HepG2 (cell line): ENCODE results near the gene BMF. TPM values are rescaled to one million over a fixed set of nuclear protein-coding genes. Genes with fewer than 3 reads are reported as not detected.

Source experiments
- ATAC-seq: fragments of 200-7000 bp; cut with Tn5 transposase; 3 replicates; pipeline ENCODE4 v1.9.1; 2020; ENCODE audit warnings: mild to moderate bottlenecking, moderate library complexity
- BruUV-seq: library from RNA; stranded (reverse); fragments of 400-500 nt; replicated peaks from 2 replicates; lab custom pipeline; 2021; lab: Mats Ljungman, UMichigan
- CTCF ChIA-PET: fragments of 300-600 bp; formaldehyde crosslinking; extraction: SDS; loops from one replicate; lab custom pipeline; 2021; ENCODE audit warnings: low total read pairs, inconsistent platforms, low intra/inter-chr PET ratio; lab: Yijun Ruan, JAX
- POLR2A ChIA-PET: fragments of 350-600 bp; sonication (Branson Sonifier 250); formaldehyde crosslinking; loops from one replicate; lab custom pipeline; 2020; ENCODE audit warnings: antibody characterized with exemption, inconsistent platforms; lab: Yijun Ruan, JAX
- DNase-seq: peaks from one replicate; pipeline ENCODE4 v3.0.0-alpha.2; 2015; ENCODE audit warnings: low spot score
- FAIRE-seq: peaks from 3 replicates; lab custom pipeline; 2011; peaks lifted over from hg19 to GRCh38; lab: Jason Lieb, UNC
- H2AFZ ChIP-seq: one replicate; pipeline ENCODE4 v1.6.1; 2011; ENCODE audit warnings: low read length, inconsistent platforms
- H3K27ac ChIP-seq: fragments of 300-600 bp; 3 replicates; pipeline ENCODE4 v1.8.0; 2011; ENCODE audit warnings: mixed run types, mild to moderate bottlenecking, mixed read lengths, low read length, inconsistent platforms; ENCODE audit not compliant: insufficient read depth; ENCODE audit errors: extremely low read length
- H3K27me3 ChIP-seq, 2 experiments: fragments of 200-600 bp in 1 of 2; 2 replicates in 1 of 2; 3 replicates in 1 of 2; pipeline versions ENCODE4 v1.6.0 to v1.8.0; 2011; ENCODE audit warnings: low read length in 2 of 2, mild to moderate bottlenecking in 2 of 2, moderate library complexity in 2 of 2, inconsistent platforms in 1 of 2; ENCODE audit not compliant: insufficient read depth in 2 of 2, control insufficient read depth in 1 of 2
- H3K36me3 ChIP-seq, 2 experiments: fragments of 200-600 bp in 1 of 2; replicated peaks in 1 of 2; 2 replicates in 1 of 2; 3 replicates in 1 of 2; pipeline versions ENCODE4 v1.5.1 to v1.8.0; 2011; ENCODE audit warnings: low read length in 2 of 2, inconsistent platforms in 1 of 2; ENCODE audit not compliant: insufficient read depth in 2 of 2, control insufficient read depth in 1 of 2
- H3K4me1 ChIP-seq: 2 replicates; pipeline ENCODE4 v1.5.1; 2012; ENCODE audit warnings: low read length, inconsistent platforms; ENCODE audit not compliant: insufficient read depth
- H3K4me2 ChIP-seq: 2 replicates; pipeline ENCODE4 v1.6.0; 2011; ENCODE audit warnings: low read depth, low read length, inconsistent platforms
- H3K4me3 ChIP-seq, 3 experiments: fragments of 200-600 bp in 1 of 3; sonication (generic), shearing (Covaris generic) in 1 of 3; replicated peaks in 1 of 3; 2 replicates each; pipeline ENCODE4 v1.5.1; 2011 to 2016; ENCODE audit warnings: low read length in 3 of 3, inconsistent platforms in 2 of 3, low read depth in 2 of 3, mild to moderate bottlenecking in 2 of 3, control low read depth in 1 of 3, mixed read lengths in 1 of 3; ENCODE audit not compliant: insufficient read depth in 1 of 3
- H3K79me2 ChIP-seq: one replicate; pipeline ENCODE4 v1.6.1; 2011; ENCODE audit warnings: low read length, inconsistent platforms; ENCODE audit not compliant: insufficient read depth
- H3K9ac ChIP-seq: 2 replicates; pipeline ENCODE4 v1.6.0; 2011; ENCODE audit warnings: mild to moderate bottlenecking, low read depth, low read length, inconsistent platforms; ENCODE audit not compliant: insufficient read depth
- H3K9me3 ChIP-seq: 2 replicates; pipeline ENCODE4 v1.5.1; 2012; ENCODE audit warnings: mild to moderate bottlenecking, low read length
- H4K20me1 ChIP-seq: 2 replicates; pipeline ENCODE4 v1.6.0; 2011; ENCODE audit warnings: inconsistent platforms, mild to moderate bottlenecking, low read length, moderate library complexity; ENCODE audit not compliant: insufficient read depth
- CHCHD3 ChIP-seq: sonication (generic); formaldehyde crosslinking; IDR thresholded peaks from 2 replicates; pipeline ENCODE4 v1.8.0; 2022; ENCODE audit warnings: mild to moderate bottlenecking, missing genetic modification reagents, moderate library complexity
- E2F2 ChIP-seq: sonication (generic); formaldehyde crosslinking; IDR thresholded peaks from 2 replicates; pipeline ENCODE4 v1.4.0; 2020; ENCODE audit warnings: missing genetic modification reagents, borderline replicate concordance
- FOXK2 ChIP-seq: fragments of 450-650 bp; IDR thresholded peaks from 2 replicates; pipeline ENCODE4 v1.6.1; 2016
- KLF16 ChIP-seq, 2 experiments: sonication (generic) in 1 of 2; formaldehyde crosslinking in 1 of 2; IDR thresholded peaks; 2 replicates each; pipeline versions ENCODE4 v1.6.1 to v1.8.0; 2016 to 2023; ENCODE audit warnings: missing genetic modification reagents in 2 of 2, missing compliant biosample characterization in 1 of 2
- PHF5A ChIP-seq: IDR thresholded peaks from one replicate; pipeline ENCODE4 v1.6.1; 2018; ENCODE audit warnings: low read depth, missing genetic modification reagents; ENCODE audit not compliant: unreplicated experiment
- SAP130 ChIP-seq: IDR thresholded peaks from 2 replicates; pipeline ENCODE4 v1.6.1; 2016; ENCODE audit warnings: low read depth
- ZFY ChIP-seq: sonication (generic); formaldehyde crosslinking; IDR thresholded peaks from 2 replicates; pipeline ENCODE4 v1.4.0; 2020; ENCODE audit warnings: missing genetic modification reagents
- ZNF337 ChIP-seq: sonication (generic); formaldehyde crosslinking; IDR thresholded peaks from 2 replicates; pipeline ENCODE4 v1.5.1; 2020; ENCODE audit warnings: missing genetic modification reagents, low read depth, mild to moderate bottlenecking, borderline replicate concordance
- ZNF563 ChIP-seq: sonication (generic); formaldehyde crosslinking; IDR thresholded peaks from 2 replicates; pipeline ENCODE4 v1.8.0; 2022; ENCODE audit warnings: mild to moderate bottlenecking, moderate library complexity, missing genetic modification reagents
- ZNF768 ChIP-seq: sonication (generic); formaldehyde crosslinking; IDR thresholded peaks from 2 replicates; pipeline ENCODE4 v1.4.0; 2020; ENCODE audit warnings: missing genetic modification reagents
- ZNF770 ChIP-seq: sonication (generic); formaldehyde crosslinking; IDR thresholded peaks from 2 replicates; pipeline ENCODE4 v1.5.0; 2020; ENCODE audit warnings: mild to moderate bottlenecking, missing genetic modification reagents
- WGBS: methylation state at CpG from one replicate; pipeline ENCODE4 v1.1.6; 2017; ENCODE audit warnings: low lambda C conversion rate; 5-methylcytosine and 5-hydroxymethylcytosine counted together
- in situ Hi-C: cut with HindIII; loops from 2 replicates; pipeline ENCODE4 v1.10.0; 2017; ENCODE audit warnings: low pct_unique_long_range_greater_than_20kb; ENCODE audit not compliant: extremely low pct_ligation_motif_present
- intact Hi-C: fragments of 100-400 bp; cut with micrococcal nuclease; formaldehyde crosslinking; loops from one replicate; pipeline ENCODE4 v1.10.0; 2022; ENCODE audit not compliant: unreplicated experiment
- polyA plus RNA-seq, 8 experiments: library from polyadenylated mRNA; depleted of rRNA in 3 of 8; stranded (reverse) in 7 of 8; unstranded in 1 of 8; fragments of >200 nt; fragmentation: Illumina TruSeq in 4 of 8; extraction: Trizol in 4 of 8; gene quantifications; 2 replicates each; pipeline versions ENCODE4 v1.2.1 to v1.2.3, GENCODE V29; 2011 to 2016; ENCODE audit warnings: low read depth in 4 of 8, missing spikeins in 1 of 8, mixed read lengths in 1 of 8; ENCODE audit not compliant: insufficient read depth in 1 of 8
- total RNA-seq, 5 experiments: library from RNA; depleted of rRNA; stranded (reverse); fragments of >200 nt; fragmentation: Illumina TruSeq; extraction: Trizol; gene quantifications; 2 replicates each; pipeline ENCODE4 v1.2.3, GENCODE V29; 2016; ENCODE audit warnings: low read depth in 1 of 5
- TF ChIP-seq, protein P1 (sequence below): sonication (generic); formaldehyde crosslinking; IDR thresholded peaks from 2 replicates; pipeline ENCODE4 v1.5.1; 2020; ENCODE audit warnings: mild to moderate bottlenecking, missing genetic modification reagents
- TF ChIP-seq, protein P2 (sequence below): sonication (generic); formaldehyde crosslinking; IDR thresholded peaks from 2 replicates; pipeline ENCODE4 v1.5.1; 2020; ENCODE audit warnings: missing genetic modification reagents, mild to moderate bottlenecking, borderline replicate concordance
- TF ChIP-seq, protein P3 (sequence below): sonication (generic); formaldehyde crosslinking; IDR thresholded peaks from 2 replicates; pipeline ENCODE4 v1.4.0; 2020; ENCODE audit warnings: missing genetic modification reagents

The BMF gene
- total and polyA plus RNA-seq, 2 of the 13 experiments (the other 11 are each of a cell fraction or from before 2014, with no cell fraction given) = 8.7 to 15.9 TPM

GRCh38 chr15:40048211-40048792, 60.4 kb downstream of the BMF start:
- FAIRE-seq = no peak
- H2AFZ ChIP-seq = no peak overlapping the region
- TF ChIP-seq, protein P1, sequence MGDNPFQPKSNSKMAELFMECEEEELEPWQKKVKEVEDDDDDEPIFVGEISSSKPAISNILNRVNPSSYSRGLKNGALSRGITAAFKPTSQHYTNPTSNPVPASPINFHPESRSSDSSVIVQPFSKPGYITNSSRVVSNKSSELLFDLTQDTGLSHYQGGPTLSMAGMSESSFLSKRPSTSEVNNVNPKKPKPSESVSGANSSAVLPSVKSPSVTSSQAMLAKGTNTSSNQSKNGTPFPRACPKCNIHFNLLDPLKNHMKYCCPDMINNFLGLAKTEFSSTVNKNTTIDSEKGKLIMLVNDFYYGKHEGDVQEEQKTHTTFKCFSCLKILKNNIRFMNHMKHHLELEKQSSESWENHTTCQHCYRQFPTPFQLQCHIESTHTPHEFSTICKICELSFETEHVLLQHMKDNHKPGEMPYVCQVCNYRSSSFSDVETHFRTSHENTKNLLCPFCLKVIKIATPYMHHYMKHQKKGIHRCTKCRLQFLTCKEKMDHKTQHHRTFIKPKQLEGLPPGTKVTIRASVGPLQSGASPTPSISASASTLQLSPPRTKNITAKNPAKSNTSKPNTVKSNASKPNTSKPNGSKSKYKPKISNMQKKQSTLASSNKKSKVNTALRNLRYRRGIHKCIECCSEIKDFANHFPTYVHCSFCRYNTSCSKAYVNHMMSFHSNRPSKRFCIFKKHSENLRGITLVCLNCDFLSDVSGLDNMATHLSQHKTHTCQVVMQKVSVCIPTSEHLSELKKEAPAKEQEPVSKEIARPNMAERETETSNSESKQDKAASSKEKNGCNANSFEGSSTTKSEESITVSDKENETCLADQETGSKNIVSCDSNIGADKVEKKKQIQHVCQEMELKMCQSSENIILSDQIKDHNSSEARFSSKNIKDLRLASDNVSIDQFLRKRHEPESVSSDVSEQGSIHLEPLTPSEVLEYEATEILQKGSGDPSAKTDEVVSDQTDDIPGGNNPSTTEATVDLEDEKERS (CRISPR knock-in tag) = no peak
- no peak for TF ChIP-seq ZNF768
- TF ChIP-seq FOXK2 = no peak
- TF ChIP-seq, protein P2, sequence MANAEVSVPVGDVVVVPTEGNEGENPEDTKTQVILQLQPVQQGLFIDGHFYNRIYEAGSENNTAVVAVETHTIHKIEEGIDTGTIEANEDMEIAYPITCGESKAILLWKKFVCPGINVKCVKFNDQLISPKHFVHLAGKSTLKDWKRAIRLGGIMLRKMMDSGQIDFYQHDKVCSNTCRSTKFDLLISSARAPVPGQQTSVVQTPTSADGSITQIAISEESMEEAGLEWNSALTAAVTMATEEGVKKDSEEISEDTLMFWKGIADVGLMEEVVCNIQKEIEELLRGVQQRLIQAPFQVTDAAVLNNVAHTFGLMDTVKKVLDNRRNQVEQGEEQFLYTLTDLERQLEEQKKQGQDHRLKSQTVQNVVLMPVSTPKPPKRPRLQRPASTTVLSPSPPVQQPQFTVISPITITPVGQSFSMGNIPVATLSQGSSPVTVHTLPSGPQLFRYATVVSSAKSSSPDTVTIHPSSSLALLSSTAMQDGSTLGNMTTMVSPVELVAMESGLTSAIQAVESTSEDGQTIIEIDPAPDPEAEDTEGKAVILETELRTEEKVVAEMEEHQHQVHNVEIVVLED (CRISPR knock-in tag) = no peak
- no peak for TF ChIP-seq ZNF563 (CRISPR knock-in tag)
- TF ChIP-seq ZNF770 (CRISPR knock-in tag) = no peak
- no peak for TF ChIP-seq ZFY
- TF ChIP-seq E2F2 (CRISPR knock-in tag) = no peak
- TF ChIP-seq KLF16 (CRISPR knock-in tag; IDR thresholded peaks at IDR 0.05) = no peak
- TF ChIP-seq, protein P3, sequence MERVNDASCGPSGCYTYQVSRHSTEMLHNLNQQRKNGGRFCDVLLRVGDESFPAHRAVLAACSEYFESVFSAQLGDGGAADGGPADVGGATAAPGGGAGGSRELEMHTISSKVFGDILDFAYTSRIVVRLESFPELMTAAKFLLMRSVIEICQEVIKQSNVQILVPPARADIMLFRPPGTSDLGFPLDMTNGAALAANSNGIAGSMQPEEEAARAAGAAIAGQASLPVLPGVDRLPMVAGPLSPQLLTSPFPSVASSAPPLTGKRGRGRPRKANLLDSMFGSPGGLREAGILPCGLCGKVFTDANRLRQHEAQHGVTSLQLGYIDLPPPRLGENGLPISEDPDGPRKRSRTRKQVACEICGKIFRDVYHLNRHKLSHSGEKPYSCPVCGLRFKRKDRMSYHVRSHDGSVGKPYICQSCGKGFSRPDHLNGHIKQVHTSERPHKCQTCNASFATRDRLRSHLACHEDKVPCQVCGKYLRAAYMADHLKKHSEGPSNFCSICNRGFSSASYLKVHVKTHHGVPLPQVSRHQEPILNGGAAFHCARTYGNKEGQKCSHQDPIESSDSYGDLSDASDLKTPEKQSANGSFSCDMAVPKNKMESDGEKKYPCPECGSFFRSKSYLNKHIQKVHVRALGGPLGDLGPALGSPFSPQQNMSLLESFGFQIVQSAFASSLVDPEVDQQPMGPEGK (CRISPR knock-in tag) = no peak
- TF ChIP-seq ZNF337 (CRISPR knock-in tag) = no peak
- no peak for TF ChIP-seq PHF5A (CRISPR knock-in tag)
- no peak for TF ChIP-seq CHCHD3 (CRISPR knock-in tag)
- no peak for TF ChIP-seq SAP130 (CRISPR knock-in tag)

More at GRCh38 chr15:40048211-40048792, 60.4 kb downstream of the BMF start:
- intact Hi-C loops = loop anchor here (5.0 kb wide), 1 partner anchor 114 kb away; the partner anchor contains the start of gene BUB1B
- Histone ChIP-seq H3K27me3 (no peaks in the 10 kb centered on the region), H3K36me3 (no peaks in the 10 kb centered on the region), H3K27ac (no peak overlapping the region), H3K9me3 (no peaks in the 10 kb centered on the region), H3K4me3 (no peak overlapping the region), H4K20me1 (no peaks in the 10 kb centered on the region), H3K9ac (no peak overlapping the region), H3K4me1 (peaks cover 50% of the 10 kb centered on the region), H3K79me2 (no peaks in the 10 kb centered on the region), H3K4me2 (no peak overlapping the region)
- in situ Hi-C loops = loop anchor here (5.0 to 10.0 kb wide), 3 partner anchors 64 to 224 kb away; partner anchors contain the start of gene BUB1B
- ChIA-PET CTCF (no interaction called here), POLR2A (interaction anchor here (1.2 to 3.3 kb wide), 6 partner anchors 29 to 59 kb away, joined by 5 to 35 read pairs (median 8); partner anchors contain the start of gene BMF)
- ATAC-seq (no peak), DNase-seq (no peak)
- no TSS peak for BruUV-seq
- 92% methylated on average over 7 of the region's 10 CpGs for WGBS
